GM12872 (cell line): ENCODE measurements around the gene ZRANB1.

Experiments used
- CTCF ChIP-seq: IDR thresholded peaks from 3 replicates; pipeline ENCODE4 v1.5.1; 2011; ENCODE audit warnings: low read depth, mild to moderate bottlenecking, low read length, moderate library complexity; ENCODE audit not compliant: insufficient read depth

The ZRANB1 gene

DNA sequence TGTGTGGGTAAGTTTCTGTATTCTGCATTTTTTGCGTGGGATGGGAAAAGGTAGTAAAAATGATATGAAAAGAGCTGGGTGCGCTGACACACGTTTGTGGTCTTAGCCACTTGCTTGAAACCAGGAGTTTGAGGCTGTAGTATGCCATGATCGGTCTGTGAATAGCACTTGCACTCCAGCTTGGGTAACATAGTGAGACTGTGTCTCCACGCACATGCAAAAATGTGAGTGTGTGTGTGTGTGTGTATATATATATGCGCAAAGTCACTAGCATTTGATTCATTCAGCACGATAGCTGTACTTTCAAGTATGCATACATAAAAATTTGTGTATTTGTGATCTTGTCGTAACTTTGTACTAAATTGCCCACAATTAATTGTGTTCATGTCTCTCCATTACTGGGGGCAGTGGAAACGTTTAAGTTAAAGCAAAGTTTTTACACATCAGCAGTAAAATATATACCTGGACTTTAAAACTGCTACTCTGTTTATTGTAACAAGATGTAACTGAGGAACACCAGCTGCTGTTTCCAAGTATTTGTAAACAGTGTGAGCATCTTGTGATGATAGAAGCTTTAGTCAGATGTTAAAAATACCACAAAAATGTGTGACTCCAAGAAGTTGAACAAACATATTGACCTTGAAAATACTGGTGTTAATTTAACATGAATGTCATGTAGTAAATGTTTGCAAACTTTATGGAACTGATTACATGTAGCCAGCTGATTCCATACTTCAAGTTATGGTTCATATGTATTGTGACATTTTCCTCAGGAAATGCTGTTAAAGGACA, 1.6 kb downstream of the ZRANB1 start:
- TF ChIP-seq CTCF, result no peak

- TF ChIP-seq CTCF, result no peak
These were observed 3.1 kb downstream of the ZRANB1 start for GRCh38 chr10:124944982-124945381.

- no peak for TF ChIP-seq CTCF
These were observed 5.0 kb downstream of the ZRANB1 start for GRCh38 chr10:124946945-124947344.

DNA sequence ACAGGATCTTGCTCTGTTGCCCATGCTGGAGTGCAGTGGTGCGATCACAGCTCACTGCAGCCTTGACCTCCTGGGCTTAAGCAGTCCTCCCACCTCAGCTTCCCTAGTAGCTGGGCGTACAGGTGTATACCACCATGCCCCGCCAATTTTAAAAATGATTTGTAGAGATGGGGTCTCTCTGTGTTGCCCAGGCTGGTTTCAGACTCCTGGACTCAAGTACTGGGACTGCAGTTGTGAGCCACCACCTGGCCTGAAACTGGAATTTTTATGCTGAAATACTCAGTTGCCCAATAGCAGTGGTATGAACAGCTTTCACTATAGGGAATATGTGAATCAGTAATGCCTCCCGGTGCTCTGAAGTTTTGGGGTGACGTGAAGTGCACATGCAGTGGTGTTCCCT, 7.6 kb downstream of the ZRANB1 start:
- TF ChIP-seq CTCF, result no peak

- no peak for TF ChIP-seq CTCF
These were observed 10.2 kb downstream of the ZRANB1 start for GRCh38 chr10:124952123-124952522.

DNA sequence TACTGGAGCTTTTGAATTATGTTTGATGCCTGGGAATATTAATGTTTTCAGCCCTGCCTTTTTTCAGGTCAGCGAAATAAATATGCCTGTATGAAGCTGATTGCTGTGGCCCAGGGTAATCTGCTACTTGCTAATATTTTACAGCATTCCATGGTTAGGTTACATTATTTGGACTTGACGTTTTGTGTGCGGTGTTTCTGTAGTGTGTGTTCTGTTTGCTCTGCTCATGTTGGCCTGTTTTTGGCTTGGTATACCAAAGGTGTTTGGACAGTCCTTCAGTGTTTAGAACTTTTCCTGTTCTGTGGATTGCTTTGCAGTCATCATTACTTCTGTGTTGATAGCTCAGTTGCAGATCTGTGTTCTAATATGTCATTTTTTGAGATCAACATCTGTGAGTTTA, 11.5 kb downstream of the ZRANB1 start:
- TF ChIP-seq CTCF, result no peak

- TF ChIP-seq CTCF, result no peak
These were observed 13.3 kb downstream of the ZRANB1 start for GRCh38 chr10:124955243-124955642.
